CD14-positive monocyte (primary cell): Measurements from ENCODE around the gene MRPL30. TPM values are rescaled to one million over a fixed set of nuclear protein-coding genes. Genes with fewer than 3 reads are reported as not detected.

Source experiments
- DNase-seq, 3 donors: peaks; one replicate each; pipeline ENCODE4 v3.0.0-alpha.2; 2011 to 2022
- H2AFZ ChIP-seq: 2 replicates; pipeline ENCODE4 v1.6.0; 2012; ENCODE audit warnings: mild to moderate bottlenecking, low read depth, low read length, inconsistent platforms; ENCODE audit not compliant: insufficient read depth, poor library complexity, severe bottlenecking
- H3K27ac ChIP-seq, 2 donors: 1 replicate in 1 of 2; 2 replicates in 1 of 2; pipeline ENCODE4 v1.5.1; 2012 to 2013; ENCODE audit warnings: low read length in 2 of 2, control low read depth in 1 of 2, inconsistent platforms in 1 of 2, low read depth in 1 of 2, mild to moderate bottlenecking in 1 of 2
- H3K27me3 ChIP-seq, 2 donors: one replicate each; pipeline versions ENCODE4 v1.6.0 to v1.6.1; 2011 to 2013; ENCODE audit warnings: low read length in 2 of 2; ENCODE audit not compliant: control insufficient read depth in 2 of 2, insufficient read depth in 2 of 2
- H3K36me3 ChIP-seq, 2 donors: replicated peaks in 1 of 2; 1 replicate in 1 of 2; 2 replicates in 1 of 2; pipeline versions ENCODE4 v1.5.1 to v1.6.1; 2012 to 2013; ENCODE audit warnings: low read length in 2 of 2, control low read depth in 1 of 2, inconsistent platforms in 1 of 2, mild to moderate bottlenecking in 1 of 2; ENCODE audit not compliant: insufficient read depth in 2 of 2, control insufficient read depth in 1 of 2
- H3K4me1 ChIP-seq, 2 donors: 1 replicate in 1 of 2; 2 replicates in 1 of 2; pipeline versions ENCODE4 v1.5.1 to v1.6.1; 2012 to 2013; ENCODE audit warnings: low read length in 2 of 2, control low read depth in 1 of 2, inconsistent platforms in 1 of 2, mild to moderate bottlenecking in 1 of 2, moderate library complexity in 1 of 2; ENCODE audit not compliant: insufficient read depth in 2 of 2, control insufficient read depth in 1 of 2
- H3K4me2 ChIP-seq: replicated peaks from 2 replicates; pipeline ENCODE3; 2012; ENCODE audit warnings: low read length, moderate library complexity, mild to moderate bottlenecking; ENCODE audit not compliant: poor library complexity, severe bottlenecking; ENCODE audit errors: extremely low read depth
- H3K4me3 ChIP-seq, 3 experiments: fragments of 200-600 bp in 1 of 3; sonication (generic) in 1 of 3; replicated peaks in 1 of 3; 1 replicate in 2 of 3; 2 replicates in 1 of 3; pipeline ENCODE4 v1.5.1; 2011 to 2013; ENCODE audit warnings: low read length in 3 of 3, mild to moderate bottlenecking in 3 of 3, control low read depth in 2 of 3, low read depth in 2 of 3, inconsistent platforms in 1 of 3, moderate library complexity in 1 of 3
- H3K79me2 ChIP-seq: 2 replicates; pipeline ENCODE4 v1.6.0; 2012; ENCODE audit warnings: mild to moderate bottlenecking, control low read depth, inconsistent platforms, low read length, moderate library complexity; ENCODE audit not compliant: insufficient read depth
- H3K9ac ChIP-seq: 2 replicates; pipeline ENCODE4 v1.6.0; 2017; ENCODE audit warnings: low read length, mild to moderate bottlenecking; ENCODE audit not compliant: insufficient read depth, poor library complexity, severe bottlenecking
- H3K9me3 ChIP-seq, 2 donors: replicated peaks in 1 of 2; 1 replicate in 1 of 2; 2 replicates in 1 of 2; pipeline versions ENCODE4 v1.5.1 to v1.6.1; 2012 to 2013; ENCODE audit warnings: low read length in 2 of 2, control low read depth in 1 of 2; ENCODE audit not compliant: control insufficient read depth in 1 of 2, insufficient read depth in 1 of 2
- H4K20me1 ChIP-seq: 2 replicates; pipeline ENCODE4 v1.6.0; 2012; ENCODE audit warnings: mild to moderate bottlenecking, low read length, control low read depth, moderate library complexity; ENCODE audit not compliant: insufficient read depth
- H3K27ac Mint-ChIP-seq, 7 donors: one replicate each; pipeline ENCODE4 v1.8.0; 2020; ENCODE audit warnings: mild to moderate bottlenecking in 7 of 7, mixed read lengths in 7 of 7, moderate library complexity in 6 of 7, inconsistent platforms in 2 of 7
- H3K27me3 Mint-ChIP-seq, 3 donors: one replicate each; pipeline ENCODE4 v1.8.0; 2021 to 2022; ENCODE audit warnings: low read depth in 3 of 3, mild to moderate bottlenecking in 3 of 3, mixed read lengths in 3 of 3, moderate library complexity in 3 of 3, inconsistent platforms in 1 of 3
- H3K36me3 Mint-ChIP-seq, 2 donors: one replicate each; pipeline ENCODE4 v1.8.0; 2020; ENCODE audit warnings: mixed read lengths in 2 of 2, inconsistent platforms in 1 of 2, mild to moderate bottlenecking in 1 of 2
- H3K4me1 Mint-ChIP-seq: one replicate; pipeline ENCODE4 v1.8.0; 2020; ENCODE audit warnings: mild to moderate bottlenecking, mixed read lengths
- H3K4me3 Mint-ChIP-seq, 2 donors: one replicate each; pipeline ENCODE4 v1.8.0; 2020; ENCODE audit warnings: mild to moderate bottlenecking in 2 of 2, mixed read lengths in 2 of 2, moderate library complexity in 1 of 2
- H3K9me3 Mint-ChIP-seq, 7 donors: one replicate each; pipeline ENCODE4 v1.8.0; 2020 to 2022; ENCODE audit warnings: mixed read lengths in 7 of 7, mild to moderate bottlenecking in 6 of 7, moderate library complexity in 6 of 7, inconsistent platforms in 2 of 7
- WGBS: methylation state at CpG from one replicate; pipeline ENCODE4 v1.1.5; 2013; ENCODE audit warnings: missing lambda C conversion rate; ENCODE audit not compliant: insufficient coverage; 5-methylcytosine and 5-hydroxymethylcytosine counted together
- intact Hi-C, 2 donors: fragments of 100-400 bp; cut with micrococcal nuclease; formaldehyde crosslinking; loops; one replicate each; pipeline versions ENCODE4 v1.15.0 to v1.15.1; 2023
- polyA plus RNA-seq, 3 donors: library from polyadenylated mRNA; depleted of rRNA in 1 of 3; unstranded in 2 of 3; stranded (reverse) in 1 of 3; fragments of 300-500 nt in 2 of 3; fragments of >200 nt in 1 of 3; fragmentation: Illumina TruSeq in 2 of 3; gene quantifications; 1 replicate in 2 of 3; 2 replicates in 1 of 3; pipeline ENCODE4 v1.2.3, GENCODE V29; 2012 to 2021
- TF ChIP-seq, protein P1 (sequence below): fragments of 200-600 bp; IDR thresholded peaks from one replicate; pipeline ENCODE4 v1.8.0; 2022; ENCODE audit warnings: antibody characterized with exemption, mild to moderate bottlenecking

Gene MRPL30
- polyA plus RNA-seq, 3 donors, result 6.3 to 14.2 (median 9.7) TPM

DNA sequence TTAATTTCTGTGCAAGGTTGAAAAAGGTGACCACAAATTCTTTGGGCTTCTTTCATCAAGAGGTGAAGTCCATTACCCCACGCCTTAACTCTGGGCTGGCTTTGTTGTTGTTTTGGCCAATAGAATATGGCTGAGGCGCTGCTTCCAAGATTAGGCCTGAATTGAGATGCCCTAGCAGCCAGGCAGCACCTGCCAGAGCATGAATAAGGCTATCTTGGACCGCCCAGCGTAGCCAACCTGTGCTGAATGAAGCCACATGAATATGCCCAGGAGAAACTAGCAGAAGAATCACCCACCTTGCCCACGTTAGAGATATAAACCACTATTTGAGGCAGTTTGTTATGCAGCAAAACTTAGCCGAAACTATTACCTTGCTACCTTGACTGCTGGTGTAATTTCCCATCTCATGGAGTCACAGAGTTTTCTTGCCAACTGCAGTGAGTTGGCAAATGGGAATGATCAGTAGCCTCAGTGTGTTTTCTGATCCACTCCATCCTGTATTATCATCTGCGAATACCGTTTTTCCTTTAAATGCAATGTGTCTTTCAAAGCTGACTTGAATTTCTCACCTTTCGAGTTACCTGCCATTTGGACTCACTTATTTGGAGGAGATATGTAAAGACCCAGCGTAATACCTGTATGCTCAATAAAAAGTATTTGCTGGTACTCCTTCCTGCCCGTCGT, 26.9 kb upstream of the MRPL30 start:
- intact Hi-C loops, result no loop called here
- peak overlapping the region; percentile 94 to 97 (median 96) for H3K27ac Mint-ChIP-seq
- H3K27me3 Mint-ChIP-seq, result no peaks in the 10 kb centered on the region
- Histone ChIP-seq H3K9me3 (no peaks in the 10 kb centered on the region), H2AFZ (peak overlapping the region; percentile 92), H4K20me1 (no peaks in the 10 kb centered on the region), H3K4me2 (peak overlapping the region; percentile 77), H3K9ac (peak overlapping the region; percentile 85), H3K27me3 (no peaks in the 10 kb centered on the region), H3K4me1 (peaks cover 27 to 31% of the 10 kb centered on the region in 2 donors), H3K79me2 (peaks cover 33% of the 10 kb centered on the region), H3K36me3 (peaks cover 0 to 14% of the 10 kb centered on the region in 2 donors), H3K27ac (peak overlapping the region; percentile 78 to 95), H3K4me3 (peak overlapping the region; percentile 71 to 92 (median 81))
- WGBS, result 59% methylated on average over 7 of the region's 12 CpGs
- H3K4me3 Mint-ChIP-seq, result peak overlapping the region; percentile 97 to 98
- H3K9me3 Mint-ChIP-seq, result no peaks in the 10 kb centered on the region
- peaks cover 45% of the 10 kb centered on the region for H3K4me1 Mint-ChIP-seq
- peaks cover 19 to 20% of the 10 kb centered on the region in 2 donors for H3K36me3 Mint-ChIP-seq
- TF ChIP-seq, protein P1, sequence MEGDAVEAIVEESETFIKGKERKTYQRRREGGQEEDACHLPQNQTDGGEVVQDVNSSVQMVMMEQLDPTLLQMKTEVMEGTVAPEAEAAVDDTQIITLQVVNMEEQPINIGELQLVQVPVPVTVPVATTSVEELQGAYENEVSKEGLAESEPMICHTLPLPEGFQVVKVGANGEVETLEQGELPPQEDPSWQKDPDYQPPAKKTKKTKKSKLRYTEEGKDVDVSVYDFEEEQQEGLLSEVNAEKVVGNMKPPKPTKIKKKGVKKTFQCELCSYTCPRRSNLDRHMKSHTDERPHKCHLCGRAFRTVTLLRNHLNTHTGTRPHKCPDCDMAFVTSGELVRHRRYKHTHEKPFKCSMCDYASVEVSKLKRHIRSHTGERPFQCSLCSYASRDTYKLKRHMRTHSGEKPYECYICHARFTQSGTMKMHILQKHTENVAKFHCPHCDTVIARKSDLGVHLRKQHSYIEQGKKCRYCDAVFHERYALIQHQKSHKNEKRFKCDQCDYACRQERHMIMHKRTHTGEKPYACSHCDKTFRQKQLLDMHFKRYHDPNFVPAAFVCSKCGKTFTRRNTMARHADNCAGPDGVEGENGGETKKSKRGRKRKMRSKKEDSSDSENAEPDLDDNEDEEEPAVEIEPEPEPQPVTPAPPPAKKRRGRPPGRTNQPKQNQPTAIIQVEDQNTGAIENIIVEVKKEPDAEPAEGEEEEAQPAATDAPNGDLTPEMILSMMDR, result no peak
- peak in 1 of 3 donors; percentile 23 for DNase-seq

DNA sequence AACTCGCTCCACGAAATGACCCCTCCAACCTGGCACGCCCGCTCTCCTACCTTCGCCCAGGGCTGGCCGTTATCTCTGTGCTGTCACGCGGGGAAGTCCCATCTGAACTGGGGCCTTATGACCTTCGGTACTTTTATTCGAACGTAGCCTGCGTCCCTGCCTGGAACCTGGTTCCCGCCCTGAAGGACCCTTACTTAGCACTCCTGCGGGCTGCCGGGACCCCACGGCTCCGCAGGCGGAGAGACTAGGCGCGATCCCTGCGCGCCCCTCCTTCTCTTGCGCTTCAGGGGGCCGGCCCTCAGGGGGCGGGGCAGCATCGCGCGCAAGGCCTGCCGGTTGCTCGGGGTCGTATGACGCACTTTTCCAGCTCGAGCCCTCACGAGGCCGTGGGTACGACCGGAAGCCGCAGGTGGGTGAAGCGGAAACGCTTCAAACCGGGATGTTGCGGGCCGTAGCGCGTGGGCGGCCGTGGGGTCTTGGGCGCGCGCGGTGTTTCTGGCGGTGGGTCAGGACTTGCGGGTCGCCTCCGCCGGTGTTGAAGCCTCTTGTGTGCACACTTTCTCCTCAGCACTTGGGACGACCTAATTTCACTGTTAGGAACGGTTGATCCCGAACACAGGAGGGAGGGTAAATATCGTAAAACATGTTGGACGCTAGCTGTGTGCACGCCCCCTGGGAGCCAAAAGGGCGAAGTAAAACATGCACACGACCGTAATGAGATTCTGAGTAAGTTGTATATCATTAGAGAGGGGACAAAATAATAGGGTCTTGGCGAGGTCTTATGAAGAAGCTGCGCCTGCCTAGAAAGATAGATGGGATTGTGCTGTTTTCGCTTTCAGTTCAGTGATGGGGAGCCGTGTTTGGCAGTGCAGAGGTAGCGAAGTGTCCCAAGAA, 26.1 kb upstream of the MRPL30 start, which contains the start of the genes LIPT1 and TSGA10:
Gene LIPT1 (plus strand): TSS at position 325 of the 894 bp plus-strand sequence. CDS start 6,991 bp downstream, outside the sequence.
Gene TSGA10 (minus strand): TSS at position 300 of the 894 bp plus-strand sequence. CDS start 45,503 bp downstream, outside the sequence.
- H3K4me3 Mint-ChIP-seq, result peak within 1 kb of the TSS; percentile 97 to 98
- Histone ChIP-seq H3K4me2 (peak within 1 kb of the TSS; percentile 77), H3K36me3 (peaks cover 0 to 23% of the 10 kb centered on the region in 2 donors), H3K27ac (peak within 1 kb of the TSS; percentile 78 to 95), H2AFZ (peak within 1 kb of the TSS; percentile 92), H3K4me1 (peaks cover 27 to 31% of the 10 kb centered on the region in 2 donors), H3K27me3 (no peaks in the 10 kb centered on the region), H3K79me2 (peaks cover 31% of the 10 kb centered on the region), H4K20me1 (no peaks in the 10 kb centered on the region), H3K4me3 (peak within 1 kb of the TSS; percentile 71 to 92 (median 81)), H3K9ac (peak within 1 kb of the TSS; percentile 85), H3K9me3 (no peaks in the 10 kb centered on the region)
- H3K27ac Mint-ChIP-seq, result peak within 1 kb of the TSS; percentile 94 to 97 (median 96)
- WGBS, result under 1% methylated on average over 69 of the region's 70 CpGs
- H3K9me3 Mint-ChIP-seq, result no peaks in the 10 kb centered on the region
- H3K36me3 Mint-ChIP-seq, result peaks cover 25 to 26% of the 10 kb centered on the region in 2 donors
- TF ChIP-seq, protein P1, result no peak
- intact Hi-C loops, result no loop called here
- no peaks in the 10 kb centered on the region for H3K27me3 Mint-ChIP-seq
- H3K4me1 Mint-ChIP-seq, result peaks cover 45% of the 10 kb centered on the region
- peak; percentile 69 to 75 (median 72) for DNase-seq
